ENCODE results near the gene PEMT.

DNA sequence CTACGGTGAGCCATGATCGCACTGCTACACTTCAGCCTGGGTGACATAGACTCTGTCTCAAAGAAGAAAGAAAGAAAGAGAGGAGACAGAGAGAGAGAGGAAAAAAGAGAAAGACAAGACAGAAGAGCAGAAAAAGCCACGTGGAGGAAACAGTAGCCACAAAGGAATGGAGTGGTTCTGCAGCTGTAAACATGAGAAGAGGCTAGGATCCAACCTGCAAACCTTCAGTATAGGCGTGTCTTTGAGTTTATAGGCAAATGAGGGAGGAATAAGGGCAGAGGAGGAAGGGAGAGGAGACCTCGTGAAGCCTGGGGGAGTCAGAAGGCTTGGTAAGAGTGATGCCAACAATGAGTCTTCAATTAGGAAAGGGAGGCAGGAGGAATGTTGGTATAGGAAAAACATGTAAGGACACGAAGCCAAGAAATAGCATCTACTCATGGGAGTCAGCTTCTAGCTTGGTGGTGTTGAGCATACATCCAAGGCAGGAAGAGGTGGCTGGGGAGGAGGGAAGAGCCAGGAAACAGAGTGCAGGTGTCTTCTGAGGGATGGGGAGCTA lies 110.8 kb downstream of the PEMT start:
- TF ChIP-seq, protein P1, sequence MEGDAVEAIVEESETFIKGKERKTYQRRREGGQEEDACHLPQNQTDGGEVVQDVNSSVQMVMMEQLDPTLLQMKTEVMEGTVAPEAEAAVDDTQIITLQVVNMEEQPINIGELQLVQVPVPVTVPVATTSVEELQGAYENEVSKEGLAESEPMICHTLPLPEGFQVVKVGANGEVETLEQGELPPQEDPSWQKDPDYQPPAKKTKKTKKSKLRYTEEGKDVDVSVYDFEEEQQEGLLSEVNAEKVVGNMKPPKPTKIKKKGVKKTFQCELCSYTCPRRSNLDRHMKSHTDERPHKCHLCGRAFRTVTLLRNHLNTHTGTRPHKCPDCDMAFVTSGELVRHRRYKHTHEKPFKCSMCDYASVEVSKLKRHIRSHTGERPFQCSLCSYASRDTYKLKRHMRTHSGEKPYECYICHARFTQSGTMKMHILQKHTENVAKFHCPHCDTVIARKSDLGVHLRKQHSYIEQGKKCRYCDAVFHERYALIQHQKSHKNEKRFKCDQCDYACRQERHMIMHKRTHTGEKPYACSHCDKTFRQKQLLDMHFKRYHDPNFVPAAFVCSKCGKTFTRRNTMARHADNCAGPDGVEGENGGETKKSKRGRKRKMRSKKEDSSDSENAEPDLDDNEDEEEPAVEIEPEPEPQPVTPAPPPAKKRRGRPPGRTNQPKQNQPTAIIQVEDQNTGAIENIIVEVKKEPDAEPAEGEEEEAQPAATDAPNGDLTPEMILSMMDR (conservative IDR thresholded peaks at IDR 0.05 in 1 of 2, IDR thresholded peaks at IDR 0.05 in 1 of 2; ENCODE audit: low read depth in 1 of 2, low read length in 2 of 2) = no peak
- no peak for TF ChIP-seq EZH2 (IDR thresholded peaks at IDR 0.05; ENCODE audit: low read length, missing control alignments)

Data from fibroblast of lung (primary cell).